A549 (cell line): ENCODE results near the gene S100A12. TPM values are rescaled to one million over a fixed set of nuclear protein-coding genes. Genes with fewer than 3 reads are reported as not detected.

Experiments used
- ATAC-seq, 2 experiments: fragments of 200-7000 bp in 1 of 2; fragments of >200 bp in 1 of 2; cut with Nextera tagmentation in 1 of 2; cut with Tn5 transposase in 1 of 2; 3 replicates each; pipeline versions ENCODE4 v1.8.0 to v1.9.1; 2018 to 2020; ENCODE audit warnings: mild to moderate bottlenecking in 1 of 2, moderate library complexity in 1 of 2
- CTCF ChIA-PET: fragments of 300-600 bp; sonication (Branson Sonifier 250); formaldehyde crosslinking; extraction: SDS; loops from one replicate; lab custom pipeline; 2021; ENCODE audit warnings: antibody characterized with exemption, inconsistent platforms; lab: Yijun Ruan, JAX
- POLR2A ChIA-PET: fragments of 350-600 bp; formaldehyde crosslinking; extraction: SDS; loops from one replicate; lab custom pipeline; 2021; ENCODE audit warnings: antibody characterized with exemption, inconsistent platforms; lab: Yijun Ruan, JAX
- DNase-seq, 2 experiments: peaks; one replicate each; pipeline versions ENCODE4 v3.0.0 to v3.0.0-alpha.2; 2011 to 2016; ENCODE audit warnings: low read depth in 1 of 2, low spot score in 1 of 2
- FAIRE-seq: peaks from 2 replicates; lab custom pipeline; 2011; peaks lifted over from hg19 to GRCh38; lab: Jason Lieb, UNC
- H3K27ac ChIP-seq, 2 experiments: fragments of >200 bp; sonication (Bioruptor Twin); formaldehyde crosslinking; 3 replicates each; pipeline ENCODE4 v1.5.1; 2016 to 2017
- H3K4me1 ChIP-seq: fragments of >200 bp; sonication (Bioruptor Twin); formaldehyde crosslinking; 3 replicates; pipeline ENCODE4 v1.6.1; 2016
- H3K4me2 ChIP-seq: fragments of >200 bp; sonication (Bioruptor Twin); formaldehyde crosslinking; 3 replicates; pipeline ENCODE4 v1.6.1; 2016
- H3K4me3 ChIP-seq: fragments of >200 bp; sonication (Bioruptor Twin); formaldehyde crosslinking; 3 replicates; pipeline ENCODE4 v1.5.1; 2016
- H3K9me3 ChIP-seq: fragments of >200 bp; sonication (Bioruptor Twin); formaldehyde crosslinking; 3 replicates; pipeline ENCODE4 v1.6.1; 2016
- BCL3 ChIP-seq: fragments of >200 bp; sonication (Bioruptor Twin); formaldehyde crosslinking; IDR thresholded peaks from 3 replicates; pipeline ENCODE4 v1.6.1; 2016
- CHD4 ChIP-seq: fragments of 200-600 bp; sonication (generic); IDR thresholded peaks from 2 replicates; pipeline ENCODE4 v1.6.1; 2016; ENCODE audit warnings: antibody characterized with exemption, mild to moderate bottlenecking, borderline replicate concordance
- E2F6 ChIP-seq: IDR thresholded peaks from 2 replicates; pipeline ENCODE4 v1.6.1; 2012; ENCODE audit warnings: low read depth, borderline replicate concordance
- EHMT2 ChIP-seq: fragments of 200-600 bp; sonication (generic); IDR thresholded peaks from 2 replicates; pipeline ENCODE4 v1.6.1; 2016; ENCODE audit warnings: antibody characterized with exemption, low read depth, mild to moderate bottlenecking, moderate library complexity
- HES2 ChIP-seq: fragments of >200 bp; sonication (Bioruptor Twin); formaldehyde crosslinking; IDR thresholded peaks from 2 replicates; pipeline ENCODE4 v1.6.1; 2016
- HMGXB4 ChIP-seq: fragments of 250-450 bp; sonication (Bioruptor Pico); IDR thresholded peaks from 2 replicates; pipeline ENCODE4 v1.5.0; 2021; ENCODE audit warnings: mild to moderate bottlenecking, moderate library complexity, borderline replicate concordance
- HOXB5 ChIP-seq: fragments of 250-450 bp; sonication (Bioruptor Pico); IDR thresholded peaks from 2 replicates; pipeline ENCODE4 v1.5.0; 2020; ENCODE audit warnings: mild to moderate bottlenecking, moderate library complexity
- JUN ChIP-seq, 2 experiments: fragments of >200 bp; sonication (Bioruptor Twin); formaldehyde crosslinking; IDR thresholded peaks; 2 replicates in 1 of 2; 3 replicates in 1 of 2; pipeline ENCODE4 v1.6.1; 2016 to 2017
- KDM5A ChIP-seq: fragments of 200-600 bp; sonication (generic); IDR thresholded peaks from 2 replicates; pipeline ENCODE4 v1.6.1; 2016; ENCODE audit warnings: antibody characterized with exemption, mild to moderate bottlenecking
- MAZ ChIP-seq: fragments of 150-350 bp; IDR thresholded peaks from 2 replicates; pipeline ENCODE4 v1.6.1; 2014; ENCODE audit warnings: antibody characterized with exemption, low read depth, low read length, borderline replicate concordance
- NFE2L2 ChIP-seq: fragments of 150-350 bp; conservative IDR thresholded peaks from 2 replicates; pipeline ENCODE4 v1.6.1; 2014; ENCODE audit warnings: low read length
- NPAS2 ChIP-seq: fragments of 250-450 bp; sonication (Bioruptor Pico); IDR thresholded peaks from 2 replicates; pipeline ENCODE4 v1.8.0; 2022; ENCODE audit warnings: mild to moderate bottlenecking, moderate library complexity, borderline replicate concordance
- PBX3 ChIP-seq: IDR thresholded peaks from 2 replicates; pipeline ENCODE4 v1.6.1; 2012
- POLR2A ChIP-seq: IDR thresholded peaks from 2 replicates; pipeline ENCODE4 v1.6.1; 2012; ENCODE audit warnings: mild to moderate bottlenecking, low read length
- RCOR1 ChIP-seq: fragments of 150-350 bp; IDR thresholded peaks from 2 replicates; pipeline ENCODE4 v1.6.1; 2014; ENCODE audit warnings: antibody characterized with exemption, low read length, low read depth
- TP53 ChIP-seq: fragments of 250-450 bp; sonication (Bioruptor Pico); IDR thresholded peaks from 2 replicates; pipeline ENCODE4 v1.5.0; 2021; ENCODE audit warnings: mild to moderate bottlenecking, moderate library complexity
- USF2 ChIP-seq: fragments of 450-650 bp; IDR thresholded peaks from 2 replicates; pipeline ENCODE4 v1.6.1; 2014; ENCODE audit warnings: antibody characterized with exemption
- ZFP36 ChIP-seq: fragments of 450-650 bp; IDR thresholded peaks from 2 replicates; pipeline ENCODE4 v1.6.1; 2014; ENCODE audit warnings: borderline replicate concordance; ENCODE audit not compliant: partially characterized antibody
- WGBS: methylation state at CpG from one replicate; pipeline ENCODE4 v1.1.6; 2017; ENCODE audit errors: missing lambda C conversion rate; 5-methylcytosine and 5-hydroxymethylcytosine counted together
- polyA plus RNA-seq, 4 experiments: library from polyadenylated mRNA; depleted of rRNA in 3 of 4; stranded (reverse); fragments of >200 nt; fragmentation: RNase III in 1 of 4; extraction: RNeasy Plus Mini Kit Qiagen cat#74134 plus additional on column Dnase treatment in 1 of 4; gene quantifications; 2 replicates in 3 of 4; 3 replicates in 1 of 4; pipeline ENCODE4 v1.2.3, GENCODE V29; 2011 to 2017

S100A12 gene
- polyA plus RNA-seq, 2 of the 4 experiments (the other 2 are of a cell fraction), result not detected

- DNase-seq, result no peak
- H3K27ac ChIP-seq, result no peak overlapping the region
- no peaks in the 10 kb centered on the region for H3K4me1 ChIP-seq
- TF ChIP-seq CHD4 (no peak), PBX3 (no peak)
- TF ChIP-seq, all 56 proteins: peak for 0
- FAIRE-seq (no peak), ATAC-seq (no peak)
- WGBS, result 57% methylated on average over 3 of the region's 3 CpGs
- H3K4me2 ChIP-seq, result no peak overlapping the region
- no peaks in the 10 kb centered on the region for H3K9me3 ChIP-seq
- H3K4me3 ChIP-seq, result no peak overlapping the region
- CTCF ChIA-PET, result interaction anchor here (0.7 to 13.2 kb wide), 6 partner anchors 17 to 214 kb away, joined by 3 to 731 read pairs (median 6); no protein-coding TSS in a partner anchor
- POLR2A ChIA-PET, result no interaction called here
Observed at GRCh38 chr1:153358691-153358975, 16.8 kb downstream of the S100A12 start.

- FAIRE-seq (no peak), DNase-seq (no peak), ATAC-seq (no peak)
- H3K4me3 ChIP-seq, result no peak within 1 kb of the TSS
- POLR2A ChIA-PET, result interaction anchor here (1.2 kb wide), 1 partner anchor 632 kb away, joined by 3 read pairs; the partner anchor contains the start of gene RPS27
- no peaks in the 10 kb centered on the region for H3K4me1 ChIP-seq
- H3K4me2 ChIP-seq, result no peak within 1 kb of the TSS
- no peaks in the 10 kb centered on the region for H3K9me3 ChIP-seq
- WGBS, result 64% methylated on average over 11 of the region's 11 CpGs
- TF ChIP-seq NFE2L2 (peak; percentile 77), BCL3 (no peak), ZFP36 (peak; percentile 43)
- CTCF ChIA-PET, result interaction anchor here (0.6 to 13.2 kb wide), 12 partner anchors 9 to 534 kb away, joined by 3 to 731 read pairs (median 4); partner anchors contain the start of genes PGLYRP4 and S100A13
- peak within 1 kb of the TSS in 1 of 2 experiments; percentile 29; a peak in 1 of 6 replicates for H3K27ac ChIP-seq
Observed at GRCh38 chr1:153357853-153358690, 17.3 kb downstream of the S100A12 start, which contains the start of gene S100A9. S100A9 (plus strand) TSS chr1:153357854; CDS start chr1:153358284, 430 bp downstream.

GRCh38 chr1:153357076-153357852 is 18.2 kb downstream of the S100A12 start:
- ChIA-PET CTCF (interaction anchor here (0.6 to 13.2 kb wide), 11 partner anchors 8 to 535 kb away, joined by 3 to 731 read pairs (median 4); partner anchors contain the start of genes PGLYRP4 and S100A13), POLR2A (interaction anchor here (1.2 kb wide), 1 partner anchor 633 kb away, joined by 3 read pairs; the partner anchor contains the start of gene RPS27)
- Histone ChIP-seq H3K27ac (peak overlapping the region in 1 of 2 experiments; percentile 29; a peak in 1 of 6 replicates), H3K4me1 (no peaks in the 10 kb centered on the region), H3K4me2 (no peak overlapping the region), H3K9me3 (no peaks in the 10 kb centered on the region), H3K4me3 (no peak overlapping the region)
- FAIRE-seq, result no peak
- TF ChIP-seq POLR2A (no peak), USF2 (no peak), HOXB5 (no peak), HMGXB4 (CRISPR knock-in tag) (no peak), NPAS2 (no peak), RCOR1 (no peak), MAZ (no peak), KDM5A (no peak), HES2 (no peak), EHMT2 (no peak), E2F6 (no peak), JUN (IDR thresholded peaks at IDR 0.05) (no peak), TP53 (no peak)
- DNase-seq, result no peak
- no peak for ATAC-seq
- 39% methylated on average over 9 of the region's 10 CpGs for WGBS
